ENCODE results near the gene SNAP91.

GRCh38 chr6:83514466-83514865, 194.4 kb downstream of the SNAP91 start:
- TF ChIP-seq CTCF (IDR thresholded peaks at IDR 0.05; ENCODE audit: low read depth, low read length) (no peak), POLR2A (IDR thresholded peaks at IDR 0.05; ENCODE audit: extremely low read depth, insufficient read length) (no peak)
- TF ChIP-seq, protein P1, sequence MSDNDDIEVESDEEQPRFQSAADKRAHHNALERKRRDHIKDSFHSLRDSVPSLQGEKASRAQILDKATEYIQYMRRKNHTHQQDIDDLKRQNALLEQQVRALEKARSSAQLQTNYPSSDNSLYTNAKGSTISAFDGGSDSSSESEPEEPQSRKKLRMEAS (IDR thresholded peaks at IDR 0.05; ENCODE audit: low read depth, low read length) = no peak
